ENCODE results near the gene TATDN3. TPM values are rescaled to one million over a fixed set of nuclear protein-coding genes. Genes with fewer than 3 reads are reported as not detected.

The TATDN3 gene
- total RNA-seq, 4 donors from 2014 or later: 6.0 to 16.1 (median 13.1) TPM

DNA sequence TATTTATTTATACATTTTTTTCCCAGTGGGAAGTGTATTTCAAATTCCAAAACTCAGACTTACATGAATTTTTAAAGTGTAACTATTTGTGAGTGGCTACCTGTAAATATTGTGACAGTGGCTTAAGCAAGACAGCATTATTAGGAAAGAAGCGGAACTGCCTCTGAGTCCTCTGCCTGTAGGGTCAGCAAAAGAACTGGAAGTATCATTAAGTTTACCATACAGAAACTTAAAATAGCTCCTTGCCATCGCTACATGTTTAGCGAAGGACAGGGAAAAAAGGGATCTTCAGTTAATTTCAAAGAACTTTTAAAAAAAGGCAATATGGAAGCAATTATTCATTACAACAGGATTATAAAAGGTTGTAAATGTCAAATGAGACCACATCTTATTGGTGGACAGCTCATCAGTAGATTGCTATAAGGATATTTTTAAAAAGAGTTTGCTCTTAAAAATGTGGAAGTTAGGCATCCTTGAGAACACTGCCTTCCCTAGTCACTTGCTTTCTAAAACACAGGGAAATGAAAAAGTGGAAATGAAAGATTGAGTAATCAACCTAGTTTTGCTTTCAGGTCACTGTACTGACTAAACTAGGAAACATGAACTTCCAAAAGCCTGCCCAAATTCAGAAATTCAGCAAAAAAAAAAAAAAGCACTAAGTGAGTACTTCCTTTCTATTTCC lies 39.3 kb upstream of the TATDN3 start:
- 52 to 86% methylated on average over 3 of the region's 3 CpGs for whole genome bisulfite sequencing, 2 donors
- H3K4me3 ChIP-seq (ENCODE audit: low read depth, poor library complexity, severe bottlenecking): no peak overlapping the region
- TF ChIP-seq CTCF (IDR thresholded peaks at IDR 0.05) (no peak), POLR2A (IDR thresholded peaks at IDR 0.05) (no peak)
- DNase-seq (ENCODE audit: low spot score in 2 of 2): no peak
- intact Hi-C loops (cut with DNase I; ENCODE audit: low total_unique reads): no loop called here

GRCh38 chr1:212752934-212753497 lies 38.7 kb upstream of the TATDN3 start:
- intact Hi-C loops (cut with DNase I; ENCODE audit: low total_unique reads): no loop called here
- 42 to 48% methylated on average over 3 of the region's 3 CpGs for WGBS, 2 donors
- DNase-seq (ENCODE audit: low spot score in 2 of 2): no peak
- no peak overlapping the region for H3K4me3 ChIP-seq (ENCODE audit: low read depth, poor library complexity, severe bottlenecking)
- TF ChIP-seq POLR2A (IDR thresholded peaks at IDR 0.05) (no peak), CTCF (IDR thresholded peaks at IDR 0.05) (no peak)

DNA sequence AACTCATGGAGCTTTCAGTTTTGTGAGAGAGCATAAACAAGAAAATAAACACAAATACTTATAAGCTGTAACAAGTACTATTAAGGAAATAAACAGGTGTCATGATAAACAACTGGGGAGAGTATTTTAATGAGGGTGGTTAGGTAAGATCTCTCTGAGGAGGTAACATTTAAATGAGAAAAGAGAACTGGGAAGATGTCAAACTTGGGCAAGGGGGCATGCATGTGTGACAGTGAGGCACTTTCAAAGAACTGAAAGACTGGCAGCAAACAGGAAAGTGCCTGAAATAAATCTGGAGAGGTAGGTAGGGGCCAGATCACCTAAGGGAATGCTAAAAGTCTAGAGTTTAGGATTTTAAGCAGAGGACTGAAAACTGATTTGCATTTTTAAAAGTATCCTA lies 37.9 kb upstream of the TATDN3 start:
- intact Hi-C loops (cut with DNase I; ENCODE audit: low total_unique reads): no loop called here
- no peak for DNase-seq (ENCODE audit: low spot score in 2 of 2)
- TF ChIP-seq POLR2A (IDR thresholded peaks at IDR 0.05) (no peak), CTCF (IDR thresholded peaks at IDR 0.05) (no peak)

DNA sequence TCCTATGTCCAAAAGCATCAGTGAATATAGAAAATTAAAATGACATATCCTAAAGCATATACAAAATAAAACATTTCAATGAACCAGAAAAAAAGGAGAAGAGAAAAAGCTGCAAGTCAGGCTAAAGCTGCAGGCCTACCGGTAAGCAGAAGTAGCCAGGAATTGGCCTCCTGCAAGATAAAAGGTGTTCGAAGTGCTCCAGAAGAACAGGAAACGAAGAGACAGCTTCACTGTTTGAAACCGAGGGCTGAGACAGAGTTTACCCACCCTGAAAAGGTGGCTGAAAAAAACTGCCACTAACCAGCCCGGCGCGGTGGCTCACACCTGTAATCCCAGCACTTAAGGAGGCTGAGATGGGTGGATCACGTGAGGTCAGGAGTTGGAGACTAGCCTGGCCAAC lies 37.5 kb upstream of the TATDN3 start:
- intact Hi-C loops (cut with DNase I; ENCODE audit: low total_unique reads): no loop called here
- 78 to 89% methylated on average over 8 of the region's 8 CpGs for WGBS, 2 donors
- no peak for DNase-seq (ENCODE audit: low spot score in 2 of 2)
- H3K4me3 ChIP-seq (ENCODE audit: low read depth, poor library complexity, severe bottlenecking): no peak overlapping the region
- TF ChIP-seq POLR2A (IDR thresholded peaks at IDR 0.05) (no peak), CTCF (IDR thresholded peaks at IDR 0.05) (no peak)

More for the DNA sequence above, 37.9 kb upstream of the TATDN3 start:
- H3K4me3 ChIP-seq (ENCODE audit: low read depth, poor library complexity, severe bottlenecking): no peak overlapping the region

- H3K4me3 ChIP-seq (ENCODE audit: low read depth, poor library complexity, severe bottlenecking): no peak overlapping the region
- intact Hi-C loops (cut with DNase I; ENCODE audit: low total_unique reads): no loop called here
- WGBS, 2 donors: 32 to 60% methylated on average over 1 of the region's 1 CpG
- TF ChIP-seq POLR2A (IDR thresholded peaks at IDR 0.05) (no peak), CTCF (IDR thresholded peaks at IDR 0.05) (no peak)
- DNase-seq (ENCODE audit: low spot score in 2 of 2): no peak
Observed at GRCh38 chr1:212754680-212755079, 37.0 kb upstream of the TATDN3 start.

GRCh38 chr1:212759683-212760082 lies 32.0 kb upstream of the TATDN3 start:
- DNase-seq (ENCODE audit: low spot score in 2 of 2): no peak
- no peak for TF ChIP-seq POLR2A (IDR thresholded peaks at IDR 0.05)
- TF ChIP-seq CTCF (IDR thresholded peaks at IDR 0.05): no peak
- 93 to 100% methylated on average over 2 to 5 of the region's 5 CpGs for WGBS, 2 donors
- no peak overlapping the region for H3K4me3 ChIP-seq (ENCODE audit: low read depth, poor library complexity, severe bottlenecking)
- intact Hi-C loops (cut with DNase I; ENCODE audit: low total_unique reads): no loop called here
